Astrocyte of the spinal cord (primary cell): Measurements from ENCODE around the gene SKIL.
"Not testable (repeated sequence)": the region's sequence is repeated elsewhere in the genome, so short reads cannot be mapped to it uniquely, and the experiment has no call there.

Experiments used
- DNase-seq: peaks from one replicate; pipeline ENCODE4 v3.0.0; 2011; ENCODE audit warnings: low read depth, low spot score
- H3K4me3 ChIP-seq: 2 replicates; pipeline ENCODE4 v1.5.1; 2011; ENCODE audit warnings: low read depth, mild to moderate bottlenecking, low read length, moderate library complexity
- in situ Hi-C: cut with HindIII; loops from 2 replicates; pipeline ENCODE4 v1.10.0; 2017; ENCODE audit warnings: low sequenced_read_pairs
- TF ChIP-seq, protein P1 (sequence below): IDR thresholded peaks from 2 replicates; pipeline ENCODE4 v1.5.1; 2012; ENCODE audit warnings: low read depth, mild to moderate bottlenecking, low read length, inconsistent platforms

Gene SKIL

DNA sequence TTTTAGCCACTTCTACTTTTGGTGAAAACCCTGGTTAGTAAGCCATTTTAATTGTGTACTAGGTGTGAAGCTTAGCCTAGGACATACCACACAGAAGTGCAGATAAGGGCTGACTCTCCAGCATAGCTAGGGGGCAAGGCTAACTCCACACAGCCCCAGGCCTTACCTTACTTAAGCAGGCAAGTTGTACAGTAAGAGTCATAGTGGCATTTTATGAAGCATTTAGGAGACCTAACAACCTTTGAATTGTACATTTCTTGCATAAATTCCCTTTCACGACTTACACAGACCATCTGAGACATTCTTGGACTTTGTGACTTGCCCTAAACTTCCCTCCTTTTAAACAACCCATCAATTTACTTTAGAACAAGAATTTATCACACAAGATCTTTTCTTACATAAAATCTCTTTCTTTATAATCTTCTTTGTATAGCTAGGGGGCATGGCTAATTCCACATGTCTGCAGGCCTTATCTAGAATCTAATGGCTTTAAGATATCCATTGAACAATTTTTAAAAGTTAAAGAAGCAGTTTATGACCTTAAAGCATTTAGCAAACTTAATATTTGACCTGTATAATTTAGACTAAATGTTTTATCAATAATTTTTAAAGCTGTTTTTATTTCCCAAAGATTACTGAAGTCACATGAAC, 18.7 kb upstream of the SKIL start:
- no peak overlapping the region for H3K4me3 ChIP-seq
- DNase-seq: no peak
- in situ Hi-C loops: no loop called here
- TF ChIP-seq, protein P1, sequence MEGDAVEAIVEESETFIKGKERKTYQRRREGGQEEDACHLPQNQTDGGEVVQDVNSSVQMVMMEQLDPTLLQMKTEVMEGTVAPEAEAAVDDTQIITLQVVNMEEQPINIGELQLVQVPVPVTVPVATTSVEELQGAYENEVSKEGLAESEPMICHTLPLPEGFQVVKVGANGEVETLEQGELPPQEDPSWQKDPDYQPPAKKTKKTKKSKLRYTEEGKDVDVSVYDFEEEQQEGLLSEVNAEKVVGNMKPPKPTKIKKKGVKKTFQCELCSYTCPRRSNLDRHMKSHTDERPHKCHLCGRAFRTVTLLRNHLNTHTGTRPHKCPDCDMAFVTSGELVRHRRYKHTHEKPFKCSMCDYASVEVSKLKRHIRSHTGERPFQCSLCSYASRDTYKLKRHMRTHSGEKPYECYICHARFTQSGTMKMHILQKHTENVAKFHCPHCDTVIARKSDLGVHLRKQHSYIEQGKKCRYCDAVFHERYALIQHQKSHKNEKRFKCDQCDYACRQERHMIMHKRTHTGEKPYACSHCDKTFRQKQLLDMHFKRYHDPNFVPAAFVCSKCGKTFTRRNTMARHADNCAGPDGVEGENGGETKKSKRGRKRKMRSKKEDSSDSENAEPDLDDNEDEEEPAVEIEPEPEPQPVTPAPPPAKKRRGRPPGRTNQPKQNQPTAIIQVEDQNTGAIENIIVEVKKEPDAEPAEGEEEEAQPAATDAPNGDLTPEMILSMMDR: no peak

DNA sequence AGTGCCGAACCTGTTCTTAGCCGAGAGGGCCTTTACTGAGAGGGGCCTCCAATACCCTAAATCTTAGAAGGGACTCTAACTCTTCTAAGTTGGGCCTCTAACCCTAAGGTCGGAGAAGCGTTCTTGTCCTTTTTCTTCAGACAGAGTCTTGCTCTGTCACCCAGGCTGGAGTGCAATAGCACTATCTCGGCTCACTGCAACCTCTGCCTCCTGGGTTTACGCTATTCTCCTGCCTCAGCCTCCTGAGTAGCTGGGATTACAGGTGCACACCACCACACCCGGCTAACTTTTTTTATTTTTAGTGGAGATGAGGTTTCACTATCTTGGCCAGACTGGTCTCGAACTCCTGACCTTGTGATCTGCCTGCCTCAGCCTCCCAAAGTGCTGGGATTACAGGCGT, 15.2 kb upstream of the SKIL start:
- DNase-seq, in situ Hi-C loops, H3K4me3 ChIP-seq: not testable (repeated sequence)

DNA sequence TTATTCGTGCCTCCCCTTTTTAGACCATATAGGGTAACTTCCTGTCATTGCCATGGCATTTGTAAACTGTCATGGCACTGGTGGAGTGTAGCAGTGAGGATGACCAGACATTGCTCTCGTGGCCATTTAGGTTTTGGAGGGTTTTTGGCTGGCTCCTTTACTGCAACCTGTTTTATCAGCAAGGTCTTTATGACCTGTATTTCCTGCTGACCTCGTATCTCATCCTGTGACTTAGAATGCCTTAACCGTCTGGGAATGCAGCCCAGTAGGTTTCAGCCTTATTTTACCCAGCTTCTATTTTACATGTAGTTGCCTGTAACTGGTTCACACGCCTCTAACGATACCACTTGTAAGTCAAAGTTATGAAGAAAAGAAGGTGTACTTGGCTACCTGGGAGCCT, 13.7 kb upstream of the SKIL start:
- in situ Hi-C loops, DNase-seq: not testable (repeated sequence)

DNA sequence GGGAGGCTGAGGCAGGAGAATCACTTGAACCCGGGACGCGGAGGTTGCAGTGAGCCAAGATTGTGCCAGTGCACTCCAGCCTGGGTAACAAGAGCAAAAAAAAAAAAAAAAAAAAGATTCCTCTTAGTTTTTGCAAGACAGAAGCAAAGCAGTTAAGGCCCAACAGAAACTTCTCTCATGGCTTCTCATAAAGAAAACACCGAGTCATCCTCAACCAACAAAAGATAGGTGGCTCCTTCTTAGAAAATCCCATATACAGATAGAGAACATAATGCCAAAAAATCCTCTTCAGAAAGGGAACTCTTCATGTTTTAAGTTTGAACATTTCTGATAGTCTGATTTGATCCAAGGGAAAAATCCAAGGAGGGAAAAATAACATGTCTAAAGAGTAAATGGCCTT, 12.5 kb upstream of the SKIL start:
- no peak for DNase-seq
- in situ Hi-C loops: no loop called here
- TF ChIP-seq, protein P1: no peak
- H3K4me3 ChIP-seq: no peak overlapping the region

More for the DNA sequence above, 13.7 kb upstream of the SKIL start:
- H3K4me3 ChIP-seq: not testable (repeated sequence)

DNA sequence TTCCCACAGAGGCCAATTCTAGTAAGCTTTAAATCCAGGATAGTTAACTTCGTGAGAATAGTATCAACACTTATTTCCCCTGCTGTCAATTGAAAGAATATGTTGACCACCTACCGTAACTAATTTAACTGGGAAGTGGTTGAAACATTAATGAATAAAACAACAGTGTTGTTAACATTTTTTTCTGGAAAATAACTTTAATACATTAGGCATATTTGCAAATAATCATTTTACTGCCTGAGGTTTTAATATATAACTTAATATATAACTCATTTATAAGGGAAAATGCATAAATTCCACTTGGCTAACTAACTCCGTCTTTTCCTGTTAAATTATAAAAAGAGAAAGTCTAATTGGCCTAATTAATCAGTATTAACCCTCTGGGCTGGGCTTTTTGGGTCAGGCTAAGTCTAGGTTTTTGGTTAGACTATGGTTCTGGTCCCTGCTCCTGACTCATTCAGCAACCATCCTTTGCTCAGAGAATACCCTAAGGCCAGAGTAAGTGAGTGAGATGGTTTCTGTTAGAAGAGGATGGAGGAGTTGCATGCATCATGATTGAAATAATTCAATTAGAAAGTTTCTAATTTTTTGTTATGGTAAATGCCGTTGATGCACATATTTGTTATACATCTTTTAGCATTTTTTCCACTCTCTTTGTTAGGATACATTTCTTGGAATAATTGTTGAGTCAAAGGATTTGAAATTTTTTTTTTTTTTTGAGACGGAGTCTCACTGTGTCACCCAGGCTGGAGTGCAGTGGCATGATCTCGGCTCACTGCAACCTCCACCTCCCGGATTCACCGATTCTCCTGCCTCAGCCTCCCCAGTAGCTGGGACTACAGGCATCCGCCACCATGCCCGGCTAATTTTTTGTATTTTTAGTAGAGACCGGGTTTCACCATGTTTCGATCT, 10.8 kb upstream of the SKIL start:
- TF ChIP-seq, protein P1: no peak
- DNase-seq: no peak
- in situ Hi-C loops: no loop called here
- H3K4me3 ChIP-seq: no peak overlapping the region

DNA sequence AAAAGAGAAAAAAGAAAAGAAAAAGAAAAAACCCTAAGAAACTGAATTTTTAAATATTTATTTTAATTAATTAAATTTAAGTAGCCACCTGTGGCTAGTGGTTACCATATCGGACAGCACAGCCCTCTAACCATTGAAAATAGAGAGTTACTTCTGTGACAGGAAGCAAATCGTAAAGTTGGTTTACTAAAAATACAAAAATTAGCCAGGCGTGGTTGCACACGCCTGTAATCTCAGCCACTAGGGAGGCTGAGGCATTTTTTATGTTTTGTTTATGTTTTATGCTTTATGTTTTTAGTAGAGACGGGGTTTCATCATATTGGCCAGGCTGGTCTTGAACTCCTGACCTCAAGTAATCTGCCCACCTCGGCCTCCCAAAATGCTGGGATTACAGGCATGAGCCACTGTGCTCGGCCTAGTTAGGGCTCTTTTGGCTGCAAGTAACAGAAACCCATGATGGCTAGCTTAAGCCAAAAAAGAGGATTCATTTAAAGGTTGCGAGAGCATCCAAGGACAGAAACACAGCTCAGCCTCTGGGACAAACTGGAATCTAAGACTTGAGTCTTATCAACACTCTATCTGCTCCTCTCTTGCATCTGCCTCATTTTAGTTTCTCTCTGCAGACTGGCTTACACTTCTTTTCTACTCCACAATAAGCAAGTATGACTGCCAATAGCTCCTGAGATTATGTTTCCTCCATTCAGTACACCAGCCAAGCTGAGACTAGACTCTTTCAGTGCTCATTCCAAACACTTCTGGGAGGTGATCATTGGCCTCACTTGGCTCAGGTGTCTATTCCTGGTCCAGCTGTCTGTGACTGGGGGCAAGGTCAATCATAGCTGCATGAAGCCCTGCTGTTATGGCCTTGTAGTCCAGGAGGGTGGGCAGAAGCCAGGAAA, 6.8 kb upstream of the SKIL start:
- no peak for DNase-seq
- TF ChIP-seq, protein P1: no peak
- in situ Hi-C loops: no loop called here
- H3K4me3 ChIP-seq: no peak overlapping the region

DNA sequence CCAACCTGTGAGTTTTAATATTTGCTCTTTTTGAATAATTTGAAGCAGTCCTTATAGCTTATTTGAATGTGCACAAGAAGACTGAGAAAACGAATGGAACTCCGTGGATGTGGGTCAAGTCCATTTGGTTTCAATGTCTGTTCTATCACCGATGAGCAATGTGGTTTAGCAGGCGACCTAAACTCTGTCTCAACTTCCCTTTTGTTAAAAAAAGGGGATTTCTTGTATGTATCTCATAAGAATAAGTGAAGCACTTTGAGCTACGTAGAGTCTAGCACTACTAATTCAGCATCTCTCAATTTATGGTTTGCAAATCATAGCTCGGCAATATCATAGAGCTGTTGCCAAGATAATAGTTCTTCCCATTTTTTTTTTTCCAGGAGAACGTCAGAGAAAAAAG, 4.6 kb upstream of the SKIL start:
- TF ChIP-seq, protein P1: no peak
- no peak for DNase-seq
- in situ Hi-C loops: no loop called here
- no peak overlapping the region for H3K4me3 ChIP-seq
